Dermis microvascular lymphatic vessel endothelial cell (primary cell): ENCODE results near the gene SLC25A26. TPM values are rescaled to one million over a fixed set of nuclear protein-coding genes. Genes with fewer than 3 reads are reported as not detected.
"Not testable (repeated sequence)": the region's sequence is repeated elsewhere in the genome, so short reads cannot be mapped to it uniquely, and the experiment has no call there.

Source experiments
- DNase-seq, 2 donors: peaks; one replicate each; pipeline versions ENCODE4 v3.0.0 to v3.0.0-alpha.2; 2010; ENCODE audit warnings: low read depth in 2 of 2
- total RNA-seq: library from RNA; depleted of rRNA; stranded (reverse); fragments of >200 nt; gene quantifications from 2 replicates; pipeline ENCODE4 v1.2.1, GENCODE V29; 2014

SLC25A26 gene
- total RNA-seq, 1 donor from 2014 or later = 17.6 TPM

DNA sequence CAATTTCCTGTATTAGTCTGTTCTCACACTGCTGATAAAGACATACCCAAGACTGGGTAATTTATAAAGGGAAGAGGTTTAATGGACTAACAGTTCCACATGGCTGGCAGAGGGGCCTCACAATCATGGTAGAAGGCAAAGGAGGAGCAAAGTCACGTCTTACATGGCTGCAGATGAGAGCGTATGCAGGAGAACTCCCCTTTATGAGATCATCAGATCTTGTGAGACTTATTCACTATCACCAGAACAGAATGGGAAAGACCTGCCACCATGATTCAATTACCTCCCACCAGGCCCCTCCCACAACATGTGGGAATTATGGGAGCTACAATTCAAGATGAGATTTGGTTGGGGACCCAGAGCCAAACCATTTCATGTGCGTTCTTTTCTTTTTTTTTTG, 5.3 kb downstream of the SLC25A26 start:
- not testable (repeated sequence) for DNase-seq

DNA sequence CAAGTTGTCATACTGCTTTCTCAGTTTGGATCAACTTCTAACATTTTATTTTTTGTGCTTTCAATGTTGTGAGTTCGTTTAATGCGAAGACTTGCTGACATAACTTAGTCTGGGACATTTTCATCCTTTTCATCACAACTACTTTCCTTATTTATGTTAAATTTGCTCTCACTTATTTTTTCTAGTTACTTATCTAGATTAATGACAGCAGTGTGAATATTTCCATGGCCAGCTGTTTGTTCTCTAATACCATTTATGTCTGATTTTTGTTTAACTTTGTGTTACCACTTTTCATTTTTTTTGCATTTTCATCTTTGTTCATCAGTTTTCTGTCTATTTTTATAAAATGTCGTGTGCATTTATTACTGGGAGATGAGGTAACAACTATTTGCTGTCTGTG, 6.2 kb downstream of the SLC25A26 start:
- no peak for DNase-seq

DNA sequence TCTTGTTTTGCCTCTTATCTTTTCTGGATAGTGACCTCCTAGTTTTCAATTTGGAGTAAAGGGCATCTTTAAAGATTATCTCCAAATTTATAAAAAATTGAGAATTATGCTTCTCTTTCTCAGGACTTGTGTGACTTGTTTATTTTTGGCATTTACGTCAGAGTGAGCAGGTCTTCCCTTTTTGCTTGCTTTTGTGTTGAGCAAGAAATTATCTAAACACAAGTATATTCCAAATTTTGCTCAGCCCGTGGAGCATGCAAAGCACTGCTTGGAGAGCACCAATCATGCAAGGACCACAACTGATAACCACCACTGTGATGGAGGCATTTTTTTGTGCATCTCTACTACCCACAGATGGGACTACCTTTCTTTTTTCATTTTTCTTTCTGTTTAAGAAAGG, 7.1 kb downstream of the SLC25A26 start:
- DNase-seq = no peak

DNA sequence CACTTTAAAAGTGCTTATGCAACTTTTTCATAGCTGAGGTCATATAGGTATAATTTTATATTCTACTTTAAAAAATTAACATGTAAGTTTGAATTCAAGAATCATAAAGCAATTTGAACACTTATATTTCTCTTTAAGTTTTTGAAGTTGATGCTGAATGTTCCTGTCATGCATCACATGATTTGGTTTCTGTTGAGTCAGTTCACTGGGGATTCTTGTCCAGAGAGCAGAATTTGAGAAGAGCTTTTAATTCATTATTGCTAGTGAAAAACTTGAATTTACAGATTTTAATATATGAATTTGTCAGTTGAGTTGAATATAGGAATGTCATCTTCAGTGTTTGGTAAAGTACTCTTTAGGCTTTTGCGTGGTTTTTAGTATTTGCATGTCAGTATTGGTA, 7.9 kb downstream of the SLC25A26 start:
- DNase-seq = no peak

DNA sequence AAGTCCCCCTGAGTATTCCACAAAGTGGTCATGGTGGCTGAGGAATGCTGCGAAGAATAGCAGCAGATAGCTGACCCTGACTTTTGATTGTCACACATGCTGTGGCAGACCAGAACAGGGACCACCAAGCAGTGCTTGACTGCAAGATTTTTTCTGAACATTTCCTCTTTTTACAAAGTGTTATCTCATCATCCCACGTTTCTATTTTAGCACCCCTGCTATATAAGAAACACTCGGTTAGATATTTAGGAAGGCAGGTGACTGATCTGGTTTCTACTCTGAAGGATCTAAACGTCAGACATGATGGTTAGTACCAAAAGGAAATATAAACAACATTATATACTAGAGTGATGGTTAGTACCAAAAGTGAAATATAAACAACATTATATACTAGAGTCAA, 9.1 kb downstream of the SLC25A26 start:
- no peak for DNase-seq

DNA sequence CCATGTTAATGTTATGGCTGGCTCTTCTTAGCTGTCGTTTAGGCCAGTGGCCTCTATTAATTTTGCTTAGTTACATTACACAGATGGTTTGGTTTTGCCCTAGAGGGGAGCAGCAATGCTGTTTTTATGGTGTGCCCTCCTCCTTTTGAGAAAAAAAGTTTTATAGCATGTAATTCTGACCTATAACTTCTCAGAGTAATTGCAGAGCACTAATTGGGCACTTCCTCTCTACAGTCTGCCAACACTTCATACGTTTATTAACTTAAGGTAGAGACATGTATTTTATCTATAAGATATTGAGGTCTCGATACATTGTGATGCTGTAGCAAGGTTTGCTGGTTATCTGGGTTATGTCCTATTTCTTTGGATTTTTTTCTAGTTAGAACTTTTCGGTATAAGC, 12.2 kb downstream of the SLC25A26 start:
- DNase-seq = no peak

DNA sequence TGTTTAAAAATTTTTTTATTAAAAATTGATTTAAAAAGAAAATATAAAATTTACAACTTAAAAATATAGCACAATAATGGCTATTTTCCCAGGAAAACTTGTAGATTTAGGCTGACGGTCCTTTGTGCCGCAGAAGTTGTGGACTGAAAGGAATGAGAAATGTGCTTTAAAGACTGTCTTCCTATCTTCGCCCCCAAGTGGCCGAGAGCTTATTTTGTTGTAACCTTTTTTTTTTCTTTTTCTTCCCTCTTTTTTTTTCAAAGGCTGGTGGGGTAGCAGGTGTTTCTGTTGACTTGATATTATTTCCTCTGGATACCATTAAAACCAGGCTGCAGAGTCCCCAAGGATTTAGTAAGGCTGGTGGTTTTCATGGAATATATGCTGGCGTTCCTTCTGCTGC, 15.5 kb downstream of the SLC25A26 start:
- DNase-seq = no peak

DNA sequence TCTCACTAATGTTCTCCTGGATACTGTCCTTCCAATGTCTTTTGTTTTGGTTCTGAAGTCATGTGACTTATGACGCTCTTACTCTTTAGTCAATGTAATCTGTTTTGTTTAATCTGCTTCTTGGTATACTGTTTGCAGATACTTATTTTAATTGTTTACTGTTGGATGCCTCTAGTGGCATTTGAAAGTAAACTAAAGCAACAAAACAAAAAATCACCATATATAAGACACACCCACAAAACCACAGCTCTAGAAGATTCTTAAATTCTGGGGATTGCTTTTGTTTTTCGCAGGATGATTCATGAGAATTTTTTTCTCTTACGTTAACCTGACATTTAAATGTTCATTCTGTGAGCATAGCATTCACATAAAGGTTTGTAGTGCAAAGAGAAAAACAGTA, 16.8 kb downstream of the SLC25A26 start:
- DNase-seq = no peak

DNA sequence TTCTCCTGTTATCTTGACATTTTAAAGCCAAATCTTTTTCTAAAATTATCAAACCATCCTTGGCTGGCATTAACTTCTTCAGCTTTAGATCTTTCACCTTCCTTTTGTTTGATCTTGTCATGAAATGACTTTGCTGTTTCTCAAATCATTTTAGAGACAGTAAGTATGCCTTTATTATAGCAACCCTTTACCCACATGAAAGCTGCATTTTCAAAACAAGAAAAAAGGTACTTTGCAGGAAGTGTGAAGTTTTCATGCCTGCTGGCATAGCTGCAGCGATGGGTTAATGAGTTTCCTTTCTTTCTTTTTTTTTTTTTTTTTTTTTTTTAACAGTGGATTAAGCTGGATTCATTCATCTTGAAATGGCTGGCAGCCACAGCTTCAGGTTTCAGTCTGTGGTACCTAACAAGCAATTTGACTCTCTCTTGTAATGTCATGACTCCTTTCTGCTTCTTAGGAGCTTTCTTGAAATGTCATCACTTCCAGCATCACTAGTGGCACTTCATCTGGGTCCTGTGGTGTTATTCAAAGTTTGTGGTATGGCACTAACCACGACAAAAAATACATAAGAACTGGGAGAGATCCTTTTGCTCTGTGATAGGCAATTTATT, 18.8 kb downstream of the SLC25A26 start:
- DNase-seq = no peak

DNA sequence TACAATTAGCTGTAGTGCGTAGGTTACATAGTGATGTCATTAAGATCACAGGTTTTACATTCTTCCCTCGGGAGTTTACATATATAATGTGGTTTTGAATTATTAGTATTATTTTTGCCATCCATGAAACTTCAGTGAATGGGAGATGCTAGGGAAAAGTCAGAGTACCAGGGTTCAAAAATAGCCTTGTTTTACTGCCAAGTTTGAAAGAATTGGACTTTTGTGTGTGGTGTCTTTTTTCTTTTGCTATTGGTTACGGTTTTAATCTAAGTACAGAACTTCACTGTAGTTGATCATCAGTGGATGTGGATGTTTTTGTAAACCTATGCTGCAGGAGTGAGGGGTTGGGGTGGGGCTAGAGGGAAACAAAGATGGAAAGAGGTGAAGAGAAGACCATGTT, 20.7 kb downstream of the SLC25A26 start:
- DNase-seq = no peak

DNA sequence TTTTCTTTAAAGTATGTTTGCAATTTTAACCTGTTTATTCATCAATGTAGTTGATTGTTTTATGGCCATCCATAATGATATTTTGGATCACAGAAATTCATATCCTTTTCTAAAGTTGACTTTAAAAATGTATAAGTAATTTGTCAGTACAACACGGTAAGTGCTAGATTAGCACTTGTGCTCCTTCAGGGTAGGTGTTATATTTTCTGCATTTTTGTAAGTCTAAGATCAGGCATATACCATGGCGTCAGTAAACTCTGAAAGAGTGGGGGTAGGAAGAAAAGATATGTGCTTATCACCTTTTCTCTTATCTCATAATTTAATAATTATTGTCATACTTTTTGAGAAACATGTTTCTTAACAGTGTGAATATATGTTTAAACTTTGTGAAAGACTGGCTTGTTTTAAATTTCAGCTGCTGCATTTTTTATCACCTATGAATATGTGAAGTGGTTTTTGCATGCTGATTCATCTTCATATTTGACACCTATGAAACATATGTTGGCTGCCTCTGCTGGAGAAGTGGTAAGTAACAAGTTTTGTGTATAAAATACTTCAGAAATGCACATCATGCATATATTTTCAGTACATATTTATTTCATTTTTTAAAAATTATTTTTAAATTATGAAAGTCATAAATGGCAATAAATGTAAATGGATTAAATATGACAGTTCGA, 22.1 kb downstream of the SLC25A26 start:
- no peak for DNase-seq

DNA sequence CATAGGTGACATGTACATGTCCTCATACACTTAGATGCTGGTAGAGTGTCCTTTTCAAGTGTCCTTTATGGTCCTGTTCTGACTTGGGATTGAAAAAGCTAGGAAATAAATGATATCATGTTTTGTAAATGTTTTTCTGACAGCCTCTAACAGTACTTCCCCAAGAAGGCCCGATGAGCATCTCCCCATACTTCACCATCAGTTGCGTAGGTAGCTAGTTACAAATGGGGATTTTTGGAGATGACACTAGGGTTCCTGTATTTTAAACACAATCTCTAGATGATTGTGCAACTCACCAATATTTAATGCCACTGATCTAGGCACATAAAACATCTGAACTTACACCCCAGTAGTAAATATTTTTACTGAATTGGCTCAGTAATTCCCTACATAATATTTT, 27.8 kb downstream of the SLC25A26 start:
- DNase-seq = no peak

DNA sequence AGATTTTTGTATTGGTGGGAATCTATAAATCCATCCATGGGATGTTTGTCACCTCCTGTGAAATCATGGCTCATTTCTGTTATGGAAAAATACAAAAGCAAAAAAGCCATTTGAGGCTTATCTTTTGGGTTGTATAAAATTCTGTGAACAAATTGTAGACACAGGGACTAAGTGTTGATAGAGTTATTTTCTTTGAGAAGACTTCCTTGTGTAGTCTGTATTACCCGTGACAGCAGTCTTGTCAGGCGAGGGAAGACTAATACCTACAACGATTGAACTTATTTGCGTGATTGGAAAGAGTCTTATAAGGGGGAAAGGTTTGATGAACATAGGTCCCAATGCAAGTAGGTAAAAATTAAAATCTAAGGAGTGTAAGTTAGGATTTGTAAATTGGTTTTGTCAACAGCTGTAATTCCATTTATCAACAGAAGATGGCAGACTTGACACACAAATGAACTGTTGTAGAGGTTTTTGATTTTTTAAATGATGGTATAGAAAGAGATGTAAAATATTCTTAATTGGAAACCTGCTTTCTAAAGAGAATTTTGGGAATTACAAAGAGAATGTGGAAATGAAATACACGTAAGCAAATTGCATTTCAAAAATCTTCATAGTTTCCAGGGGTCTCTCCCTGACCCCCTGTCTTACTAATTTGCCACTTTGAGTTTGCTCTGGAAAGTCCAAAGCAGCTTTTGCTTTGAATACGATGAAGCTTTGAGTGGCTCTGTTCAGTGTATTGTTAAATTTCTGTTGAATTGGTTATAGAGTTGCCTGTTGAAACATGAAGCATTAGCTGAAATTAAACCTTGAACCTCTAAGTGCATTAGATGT, 33.2 kb downstream of the SLC25A26 start:
- peak; percentile 45 to 58 for DNase-seq

DNA sequence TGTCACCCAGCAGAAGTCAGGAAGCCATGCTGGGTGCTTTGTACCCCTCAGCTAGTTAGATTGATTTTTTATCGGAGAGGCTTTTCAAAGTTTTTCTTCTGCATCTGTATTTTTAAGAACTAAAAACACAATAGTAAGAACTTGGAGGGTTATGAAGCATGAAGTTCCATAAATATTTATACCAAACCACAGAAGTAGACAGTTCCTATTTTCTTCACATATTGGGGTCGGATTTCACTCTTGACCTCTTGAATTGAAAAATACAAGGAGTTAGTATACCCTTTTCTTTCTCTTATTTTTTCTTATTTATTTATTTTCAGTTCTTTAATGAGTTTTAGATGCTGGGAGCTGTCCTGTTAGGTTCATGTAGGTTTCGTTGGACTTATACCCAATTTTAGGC, 35.1 kb downstream of the SLC25A26 start:
- DNase-seq = no peak

DNA sequence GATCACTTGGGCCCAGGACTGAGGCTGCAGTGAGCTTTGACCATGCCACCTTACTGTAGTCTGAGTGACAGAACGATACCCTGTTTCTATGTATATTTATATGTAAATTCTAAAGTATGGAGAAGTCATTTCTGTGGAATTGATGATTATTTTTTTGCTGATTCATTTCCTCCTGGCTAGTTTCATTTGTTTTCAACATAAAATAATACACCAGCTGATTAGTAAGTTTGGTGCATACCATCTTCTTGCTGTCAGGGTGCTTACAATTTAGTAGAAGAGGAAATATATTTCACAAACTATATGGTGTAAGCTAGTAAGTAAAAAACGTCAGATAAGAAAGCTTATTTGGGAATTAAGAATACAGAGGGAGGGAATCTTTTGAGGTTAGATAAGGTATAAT, 36.0 kb downstream of the SLC25A26 start:
- DNase-seq = peak in 1 of 2 donors; percentile 11

DNA sequence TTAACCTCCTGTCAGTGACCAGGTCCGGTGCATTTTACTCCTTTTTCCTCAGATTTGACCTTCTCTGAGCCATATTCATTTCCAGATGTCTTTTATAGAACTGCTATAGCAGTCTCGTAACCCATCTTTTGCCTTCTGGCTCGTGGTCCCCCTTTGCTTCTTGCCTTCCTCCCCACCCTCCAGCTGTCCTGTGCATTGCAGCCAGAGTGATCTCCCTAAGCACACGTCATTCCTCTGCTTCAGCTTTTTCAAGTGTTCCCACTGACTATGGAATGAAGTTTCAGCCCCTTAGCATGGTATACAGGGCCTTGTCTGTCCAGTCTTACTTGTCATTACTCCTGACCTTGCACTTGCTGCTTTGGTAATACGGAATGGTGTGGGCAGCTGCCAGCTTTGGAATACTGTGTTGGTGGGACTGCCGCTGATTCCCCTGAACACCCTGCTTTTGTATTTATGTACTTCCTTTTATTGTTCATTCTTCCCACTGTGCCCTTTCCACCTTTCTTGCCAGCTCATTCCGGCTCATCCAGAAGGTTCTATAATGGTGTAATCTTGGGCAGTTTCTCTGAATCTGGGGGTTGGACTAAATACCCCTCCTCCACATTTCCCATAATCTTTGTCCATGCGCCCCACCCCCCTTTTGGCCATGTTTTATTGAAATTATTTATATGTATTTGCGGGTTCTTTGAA, 38.9 kb downstream of the SLC25A26 start:
- peak in 1 of 2 donors; percentile 40 for DNase-seq

DNA sequence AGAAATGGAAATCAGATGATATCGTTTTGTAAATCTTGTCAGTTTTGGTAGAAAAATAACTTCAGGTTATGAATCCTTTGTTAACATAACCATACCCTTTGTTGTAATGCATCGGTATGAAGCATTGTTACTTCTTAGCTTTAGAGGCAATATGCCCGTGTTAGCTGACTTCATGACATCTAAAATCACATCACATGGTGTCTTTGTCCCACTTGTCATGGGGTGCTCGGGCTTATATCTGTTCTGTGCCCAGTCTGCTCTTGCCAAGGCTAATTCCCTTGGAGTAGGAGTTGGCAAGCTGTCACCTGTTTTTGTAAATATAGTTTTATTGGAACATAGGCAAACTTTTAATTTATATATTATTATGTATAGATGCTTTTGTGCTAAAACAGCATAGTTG, 39.6 kb downstream of the SLC25A26 start:
- DNase-seq = no peak

DNA sequence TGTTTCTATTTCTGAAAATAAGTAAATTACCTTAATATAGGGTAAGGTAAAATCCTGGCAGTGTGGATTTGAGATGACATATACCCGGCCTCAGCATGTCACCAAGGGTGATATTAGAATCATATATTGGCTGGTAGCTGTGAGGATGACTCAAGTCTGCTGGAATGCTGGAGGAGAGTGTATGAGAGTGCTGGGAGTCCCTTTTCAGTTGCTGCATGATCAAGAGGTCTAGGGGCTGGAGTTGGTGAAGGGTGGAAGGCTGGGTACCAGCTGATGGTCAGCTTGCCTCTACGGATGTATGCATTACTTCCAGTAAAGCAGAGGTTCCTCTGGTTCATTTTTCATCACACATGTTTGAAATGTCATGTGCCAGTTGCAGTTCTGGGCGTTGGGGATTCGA, 40.6 kb downstream of the SLC25A26 start:
- DNase-seq = no peak

DNA sequence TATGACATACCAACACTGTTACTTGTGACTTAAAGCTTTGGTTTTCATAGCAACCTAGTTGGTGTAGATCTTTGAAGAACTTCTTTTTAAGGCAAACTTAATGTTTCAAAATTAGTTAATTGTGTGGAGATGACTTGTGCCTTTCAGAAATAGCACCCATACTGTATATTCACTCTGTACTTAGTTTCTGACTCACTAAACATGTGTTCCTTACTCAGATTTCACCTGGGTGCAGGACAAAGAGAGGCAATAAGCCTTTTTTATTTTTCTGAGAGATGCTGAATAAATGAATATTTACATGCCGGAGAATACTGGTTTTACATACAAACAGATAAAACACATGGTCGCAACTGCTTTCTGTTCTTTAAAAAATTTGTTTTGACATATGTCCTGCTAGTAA, 44.8 kb downstream of the SLC25A26 start:
- DNase-seq = no peak

DNA sequence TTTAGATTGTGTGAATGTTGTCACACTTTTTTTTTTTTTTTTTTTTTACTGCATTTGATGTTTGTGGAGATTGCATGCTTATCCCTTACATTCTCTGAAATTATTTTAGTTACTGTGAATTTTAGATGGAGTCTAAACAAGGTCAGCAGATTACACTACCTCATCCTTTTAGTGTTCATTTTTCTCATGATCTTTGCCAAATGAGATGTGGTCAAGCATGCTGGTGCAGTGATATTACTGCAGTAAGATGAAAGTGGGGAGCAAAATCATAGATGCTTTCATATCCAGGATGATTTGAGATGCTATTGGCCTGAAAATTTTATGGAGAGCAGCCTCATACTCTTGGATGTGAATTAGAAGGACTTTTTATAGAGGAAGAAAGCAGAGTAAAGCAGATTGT, 45.8 kb downstream of the SLC25A26 start:
- no peak for DNase-seq

DNA sequence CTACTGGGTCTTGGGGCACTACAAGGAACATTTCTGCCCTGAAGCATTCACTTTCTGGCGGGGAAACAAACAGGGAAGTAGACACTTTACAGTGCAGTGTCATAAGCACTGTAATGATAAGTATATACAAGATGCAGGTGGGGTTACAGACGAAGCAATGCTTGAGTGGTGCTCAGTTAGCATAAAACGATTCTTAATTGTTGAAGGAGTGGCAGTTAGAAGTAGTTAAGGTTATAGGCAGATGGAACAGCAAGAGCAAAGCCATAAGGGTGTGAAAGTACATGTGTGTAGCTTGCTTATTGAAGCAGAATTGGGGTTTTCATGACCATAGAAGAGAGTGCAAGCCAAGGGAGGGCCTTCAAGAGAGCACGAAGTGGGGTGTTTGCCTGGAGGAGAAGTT, 46.2 kb downstream of the SLC25A26 start:
- DNase-seq = no peak

DNA sequence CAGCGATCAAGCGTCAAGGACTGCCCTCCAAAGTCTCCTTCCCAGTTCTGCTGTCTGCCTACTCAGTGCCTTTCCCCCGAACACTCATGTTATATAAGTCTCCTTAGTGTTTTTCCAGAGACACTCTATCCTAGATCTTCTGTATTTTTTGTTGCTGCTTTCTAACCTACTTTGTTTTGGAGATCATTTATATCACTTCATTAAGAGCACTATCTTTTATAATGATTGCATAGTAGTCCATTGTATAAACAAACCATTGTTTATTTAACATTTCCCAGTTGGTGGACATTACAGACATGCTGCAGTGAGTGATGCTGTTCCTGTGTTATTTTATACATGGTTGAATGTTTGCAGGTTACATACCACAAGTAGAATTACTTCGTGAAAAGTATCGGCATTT, 47.1 kb downstream of the SLC25A26 start:
- no peak for DNase-seq
